Stimulated activated naive B cell treated with anti-CD40 and anti-IgM and Interleukin-4, amounts not matched to agents 10 μg/mL and 1 μg/mL and 100 μg/mL, for 72 hours (primary cell): Measurements from ENCODE around the gene CAPSL.
"Not testable (repeated sequence)": the region's sequence is repeated elsewhere in the genome, so short reads cannot be mapped to it uniquely, and the experiment has no call there.

Source experiments
- ATAC-seq, 2 donors: fragments of 150-1000 bp; cut with Tn5 transposase; replicated peaks; 2 replicates each; pipeline ENCODE4 v1.10.0; 2021; ENCODE audit warnings: moderate library complexity in 1 of 2
- DNase-seq: peaks from one replicate; pipeline ENCODE4 v3.0.0; 2021
- H3K27ac Mint-ChIP-seq: one replicate; pipeline ENCODE4 v1.8.0; 2022; ENCODE audit warnings: mild to moderate bottlenecking, mixed read lengths
- H3K27me3 Mint-ChIP-seq, 2 donors: one replicate each; pipeline ENCODE4 v1.8.0; 2022; ENCODE audit warnings: mixed read lengths in 2 of 2
- H3K36me3 Mint-ChIP-seq, 2 donors: one replicate each; pipeline ENCODE4 v1.8.0; 2022; ENCODE audit warnings: mixed read lengths in 2 of 2, mild to moderate bottlenecking in 1 of 2
- H3K4me1 Mint-ChIP-seq, 2 donors: one replicate each; pipeline ENCODE4 v1.8.0; 2022; ENCODE audit warnings: mixed read lengths in 2 of 2, mild to moderate bottlenecking in 1 of 2
- H3K4me3 Mint-ChIP-seq, 2 donors: one replicate each; pipeline ENCODE4 v1.8.0; 2022; ENCODE audit warnings: mild to moderate bottlenecking in 2 of 2, mixed read lengths in 2 of 2, moderate library complexity in 1 of 2
- H3K9me3 Mint-ChIP-seq, 2 donors: one replicate each; pipeline ENCODE4 v1.8.0; 2022; ENCODE audit warnings: mixed read lengths in 2 of 2, mild to moderate bottlenecking in 1 of 2

Gene CAPSL

GRCh38 chr5:35938568-35939227, at the start of gene CAPSL:
Gene CAPSL (minus strand): TSS chr5:35938622. CDS start chr5:35921120, 17,502 bp downstream.
- Mint-ChIP-seq H3K4me1 (no peaks in the 10 kb centered on the region), H3K36me3 (no peaks in the 10 kb centered on the region), H3K27me3 (no peaks in the 10 kb centered on the region), H3K4me3 (no peak within 1 kb of the TSS), H3K9me3 (no peaks in the 10 kb centered on the region), H3K27ac (no peak within 1 kb of the TSS)
- DNase-seq (no peak), ATAC-seq (peak; percentile 33 to 38)

GRCh38 chr5:35987776-35988175, 49.4 kb upstream of the CAPSL start:
- DNase-seq (no peak), ATAC-seq (no peak)
- peaks cover 2% of the 10 kb centered on the region in 2 donors for H3K36me3 Mint-ChIP-seq
- no peak overlapping the region for H3K27ac Mint-ChIP-seq
- H3K9me3 Mint-ChIP-seq: peaks cover 2 to 4% of the 10 kb centered on the region in 2 donors
- peaks cover 9 to 26% of the 10 kb centered on the region in 2 donors for H3K27me3 Mint-ChIP-seq
- H3K4me3 Mint-ChIP-seq: no peak overlapping the region
- no peaks in the 10 kb centered on the region for H3K4me1 Mint-ChIP-seq

GRCh38 chr5:35979715-35980114, 41.3 kb upstream of the CAPSL start:
- Mint-ChIP-seq H3K27me3 (no peaks in the 10 kb centered on the region), H3K27ac (no peak overlapping the region), H3K9me3 (peaks cover 11 to 27% of the 10 kb centered on the region in 2 donors), H3K4me1 (peaks cover 0 to 18% of the 10 kb centered on the region in 2 donors), H3K4me3 (no peak overlapping the region), H3K36me3 (peaks cover 8 to 11% of the 10 kb centered on the region in 2 donors)
- DNase-seq (no peak), ATAC-seq (peak in 1 of 2 donors; percentile 63)

GRCh38 chr5:35976859-35977258, 38.4 kb upstream of the CAPSL start:
- not testable (repeated sequence) for H3K27me3 Mint-ChIP-seq, H3K27ac Mint-ChIP-seq, H3K4me3 Mint-ChIP-seq, DNase-seq, ATAC-seq, H3K36me3 Mint-ChIP-seq
- peaks cover 4 to 16% of the 10 kb centered on the region in 2 donors for H3K9me3 Mint-ChIP-seq
- peaks cover 0 to 18% of the 10 kb centered on the region in 2 donors for H3K4me1 Mint-ChIP-seq

- no peak for DNase-seq
- Mint-ChIP-seq H3K27ac (no peak overlapping the region), H3K4me1 (peaks cover 0 to 11% of the 10 kb centered on the region in 2 donors), H3K9me3 (peaks cover 3 to 11% of the 10 kb centered on the region in 2 donors), H3K36me3 (peaks cover 0 to 2% of the 10 kb centered on the region in 2 donors), H3K4me3 (no peak overlapping the region), H3K27me3 (no peaks in the 10 kb centered on the region)
- ATAC-seq: no peak
Measured at GRCh38 chr5:35974570-35974969, 36.1 kb upstream of the CAPSL start.

- Mint-ChIP-seq H3K4me3 (no peak overlapping the region), H3K27me3 (no peaks in the 10 kb centered on the region), H3K27ac (no peak overlapping the region), H3K36me3 (peaks cover 0 to 2% of the 10 kb centered on the region in 2 donors), H3K9me3 (peaks cover 6 to 8% of the 10 kb centered on the region in 2 donors), H3K4me1 (no peaks in the 10 kb centered on the region)
- ATAC-seq (no peak), DNase-seq (no peak)
Measured at GRCh38 chr5:35971878-35972210, 33.4 kb upstream of the CAPSL start.

GRCh38 chr5:35971186-35971877, 32.9 kb upstream of the CAPSL start:
- DNase-seq (no peak), ATAC-seq (no peak)
- Mint-ChIP-seq H3K36me3 (peaks cover 0 to 2% of the 10 kb centered on the region in 2 donors), H3K9me3 (peaks cover 4 to 8% of the 10 kb centered on the region in 2 donors), H3K27ac (no peak overlapping the region), H3K4me1 (no peaks in the 10 kb centered on the region), H3K4me3 (no peak overlapping the region), H3K27me3 (no peaks in the 10 kb centered on the region)

GRCh38 chr5:35963381-35963843, 25.0 kb upstream of the CAPSL start:
- DNase-seq (no peak), ATAC-seq (no peak)
- Mint-ChIP-seq H3K9me3 (peaks cover 3 to 4% of the 10 kb centered on the region in 2 donors), H3K27ac (no peak overlapping the region), H3K4me3 (no peak overlapping the region), H3K4me1 (no peaks in the 10 kb centered on the region), H3K36me3 (no peaks in the 10 kb centered on the region), H3K27me3 (peaks cover 0 to 4% of the 10 kb centered on the region in 2 donors)

- H3K4me3 Mint-ChIP-seq: no peak overlapping the region
- no peak for DNase-seq
- no peak for ATAC-seq
- peaks cover 0 to 4% of the 10 kb centered on the region in 2 donors for H3K27me3 Mint-ChIP-seq
- no peaks in the 10 kb centered on the region for H3K36me3 Mint-ChIP-seq
- no peaks in the 10 kb centered on the region for H3K4me1 Mint-ChIP-seq
- H3K9me3 Mint-ChIP-seq: peaks cover 4 to 7% of the 10 kb centered on the region in 2 donors
- no peak overlapping the region for H3K27ac Mint-ChIP-seq
Measured at GRCh38 chr5:35960328-35960727, 21.9 kb upstream of the CAPSL start.

GRCh38 chr5:35956429-35956828, 18.0 kb upstream of the CAPSL start:
- Mint-ChIP-seq H3K4me3 (no peak overlapping the region), H3K27me3 (peaks cover 0 to 13% of the 10 kb centered on the region in 2 donors), H3K36me3 (no peaks in the 10 kb centered on the region), H3K27ac (no peak overlapping the region), H3K4me1 (no peaks in the 10 kb centered on the region), H3K9me3 (peaks cover 4 to 5% of the 10 kb centered on the region in 2 donors)
- ATAC-seq: no peak
- DNase-seq: no peak

- no peaks in the 10 kb centered on the region for H3K4me1 Mint-ChIP-seq
- H3K27ac Mint-ChIP-seq: no peak overlapping the region
- peaks cover 0 to 5% of the 10 kb centered on the region in 2 donors for H3K9me3 Mint-ChIP-seq
- DNase-seq (no peak), ATAC-seq (no peak)
- H3K4me3 Mint-ChIP-seq: no peak overlapping the region
- peaks cover 0 to 13% of the 10 kb centered on the region in 2 donors for H3K27me3 Mint-ChIP-seq
- no peaks in the 10 kb centered on the region for H3K36me3 Mint-ChIP-seq
Measured at GRCh38 chr5:35954175-35954574, 15.8 kb upstream of the CAPSL start.

GRCh38 chr5:35947085-35947484, 8.7 kb upstream of the CAPSL start:
- H3K4me3 Mint-ChIP-seq: no peak overlapping the region
- H3K27ac Mint-ChIP-seq: no peak overlapping the region
- peaks cover 3 to 5% of the 10 kb centered on the region in 2 donors for H3K27me3 Mint-ChIP-seq
- H3K9me3 Mint-ChIP-seq: no peaks in the 10 kb centered on the region
- DNase-seq (no peak), ATAC-seq (no peak)
- H3K36me3 Mint-ChIP-seq: no peaks in the 10 kb centered on the region
- H3K4me1 Mint-ChIP-seq: no peaks in the 10 kb centered on the region

- Mint-ChIP-seq H3K4me3 (no peak overlapping the region), H3K27ac (no peak overlapping the region), H3K27me3 (no peaks in the 10 kb centered on the region), H3K4me1 (no peaks in the 10 kb centered on the region), H3K36me3 (no peaks in the 10 kb centered on the region), H3K9me3 (no peaks in the 10 kb centered on the region)
- no peak for DNase-seq
- ATAC-seq: no peak
Measured at GRCh38 chr5:35939639-35940038, 1.2 kb upstream of the CAPSL start.

- DNase-seq (peak; percentile 33), ATAC-seq (peak; percentile 68 to 73)
- no peaks in the 10 kb centered on the region for H3K9me3 Mint-ChIP-seq
- H3K4me3 Mint-ChIP-seq: peak overlapping the region in 1 of 2 donors; percentile 33
- no peak overlapping the region for H3K27ac Mint-ChIP-seq
- H3K27me3 Mint-ChIP-seq: peaks cover 25 to 27% of the 10 kb centered on the region in 2 donors
- peaks cover 17 to 46% of the 10 kb centered on the region in 2 donors for H3K4me1 Mint-ChIP-seq
- no peaks in the 10 kb centered on the region for H3K36me3 Mint-ChIP-seq
Measured at GRCh38 chr5:35926389-35927051, 11.9 kb downstream of the CAPSL start.
